H1 (cell line): ENCODE results near the gene GLG1. TPM values are rescaled to one million over a fixed set of nuclear protein-coding genes. Genes with fewer than 3 reads are reported as not detected.

ENCODE experiments used
- CTCF ChIA-PET: fragments of 300-600 bp; sonication (Branson Sonifier 250); formaldehyde crosslinking; loops from one replicate; lab custom pipeline; 2021; ENCODE audit not compliant: partially characterized antibody; lab: Charles Lee
- POLR2A ChIA-PET: fragments of 300-600 bp; sonication (Branson Sonifier 250); formaldehyde crosslinking; loops from one replicate; lab custom pipeline; 2021; ENCODE audit warnings: inconsistent platforms; ENCODE audit not compliant: partially characterized antibody; lab: Charles Lee
- DNase-seq, 2 experiments: peaks; one replicate each; pipeline versions ENCODE4 v3.0.0 to v3.0.0-alpha.2; 2010 to 2022; ENCODE audit warnings: low spot score in 2 of 2, low read depth in 1 of 2, mixed read lengths in 1 of 2
- FAIRE-seq: peaks from 2 replicates; lab custom pipeline; 2011; peaks lifted over from hg19 to GRCh38; lab: Jason Lieb, UNC
- H2AFZ ChIP-seq: 2 replicates; pipeline ENCODE4 v1.8.1; 2012; ENCODE audit warnings: low read length, inconsistent platforms
- H2AK5ac ChIP-seq: 2 replicates; pipeline ENCODE4 v1.6.1; 2013; ENCODE audit warnings: low read depth, low read length
- H2BK120ac ChIP-seq: replicated peaks from 2 replicates; pipeline ENCODE3; 2013; ENCODE audit warnings: low read depth, low read length, inconsistent platforms
- H2BK12ac ChIP-seq: 2 replicates; pipeline ENCODE4 v1.6.1; 2013; ENCODE audit warnings: low read depth, low read length
- H2BK15ac ChIP-seq: 2 replicates; pipeline ENCODE4 v1.6.1; 2013; ENCODE audit warnings: low read length
- H2BK20ac ChIP-seq: 2 replicates; pipeline ENCODE4 v1.6.1; 2013; ENCODE audit warnings: low read length
- H2BK5ac ChIP-seq: 2 replicates; pipeline ENCODE4 v1.6.1; 2013; ENCODE audit warnings: low read depth, low read length
- H3K14ac ChIP-seq: 2 replicates; pipeline ENCODE4 v1.6.1; 2013; ENCODE audit warnings: inconsistent platforms; ENCODE audit not compliant: insufficient read length
- H3K18ac ChIP-seq: 2 replicates; pipeline ENCODE4 v1.6.1; 2013; ENCODE audit warnings: low read length; ENCODE audit errors: extremely low read depth
- H3K23ac ChIP-seq: 2 replicates; pipeline ENCODE4 v1.6.1; 2013; ENCODE audit warnings: inconsistent platforms; ENCODE audit not compliant: insufficient read length
- H3K23me2 ChIP-seq: 2 replicates; pipeline ENCODE4 v1.6.1; 2013; ENCODE audit warnings: low read depth, low read length
- H3K27ac ChIP-seq: 2 replicates; pipeline ENCODE4 v1.6.1; 2011; ENCODE audit warnings: low read depth, low read length, inconsistent platforms
- H3K27me3 ChIP-seq, 4 experiments: replicated peaks in 1 of 4; 1 replicate in 1 of 4; 2 replicates in 3 of 4; pipeline versions ENCODE4 v1.6.1 to v1.8.1; 2011 to 2013; ENCODE audit warnings: low read length in 3 of 4, mild to moderate bottlenecking in 3 of 4, inconsistent platforms in 2 of 4, mixed read lengths in 2 of 4, moderate library complexity in 1 of 4; ENCODE audit not compliant: control insufficient read depth in 3 of 4, insufficient read depth in 3 of 4; ENCODE audit errors: extremely low read depth in 1 of 4
- H3K36me3 ChIP-seq, 4 experiments: 2 replicates each; pipeline versions ENCODE4 v1.6.1 to v1.8.1; 2011 to 2013; ENCODE audit warnings: mild to moderate bottlenecking in 4 of 4, low read length in 3 of 4, moderate library complexity in 2 of 4, control low read depth in 1 of 4, inconsistent platforms in 1 of 4; ENCODE audit not compliant: insufficient read depth in 4 of 4, control insufficient read depth in 2 of 4
- H3K4ac ChIP-seq: replicated peaks from 2 replicates; pipeline ENCODE3; 2013; ENCODE audit warnings: low read length, low read depth, mixed read lengths, inconsistent platforms; ENCODE audit not compliant: insufficient read length
- H3K4me1 ChIP-seq, 4 experiments: replicated peaks in 1 of 4; 1 replicate in 1 of 4; 2 replicates in 3 of 4; pipeline versions ENCODE4 v1.6.1 to v1.8.1; 2011 to 2013; ENCODE audit warnings: low read length in 3 of 4, inconsistent platforms in 2 of 4, mixed read lengths in 1 of 4; ENCODE audit not compliant: insufficient read depth in 4 of 4, control insufficient read depth in 3 of 4
- H3K4me2 ChIP-seq, 2 experiments: 2 replicates each; pipeline versions ENCODE4 v1.6.1 to v1.8.1; 2011 to 2013; ENCODE audit warnings: low read depth in 2 of 2, low read length in 2 of 2, control low read depth in 1 of 2, inconsistent platforms in 1 of 2, mild to moderate bottlenecking in 1 of 2; ENCODE audit not compliant: insufficient read depth in 1 of 2
- H3K4me3 ChIP-seq, 4 experiments: fragments of 200-600, 300-600 bp in 1 of 4; sonication (generic), shearing (Covaris generic), sonication (Bioruptor Twin) in 1 of 4; 2 replicates each; pipeline versions ENCODE4 v1.5.1 to v1.8.1; 2011 to 2016; ENCODE audit warnings: low read length in 4 of 4, low read depth in 3 of 4, control low read depth in 2 of 4, inconsistent platforms in 2 of 4, mild to moderate bottlenecking in 2 of 4, mixed read lengths in 1 of 4, moderate library complexity in 1 of 4; ENCODE audit not compliant: insufficient read depth in 2 of 4; ENCODE audit errors: extremely low read depth in 1 of 4
- H3K56ac ChIP-seq: replicated peaks from 2 replicates; pipeline ENCODE3; 2013; ENCODE audit warnings: low read depth, mild to moderate bottlenecking, mixed read lengths, low read length, inconsistent platforms; ENCODE audit not compliant: insufficient read length
- H3K79me1 ChIP-seq: 2 replicates; pipeline ENCODE4 v1.6.1; 2013; ENCODE audit warnings: low read depth, low read length, control low read depth
- H3K79me2 ChIP-seq, 2 experiments: 2 replicates each; pipeline versions ENCODE4 v1.6.1 to v1.8.1; 2012 to 2013; ENCODE audit warnings: low read length in 2 of 2, mild to moderate bottlenecking in 2 of 2, inconsistent platforms in 1 of 2; ENCODE audit not compliant: insufficient read depth in 2 of 2, control insufficient read depth in 1 of 2
- H3K9ac ChIP-seq, 4 experiments: replicated peaks in 1 of 4; 1 replicate in 1 of 4; 2 replicates in 3 of 4; pipeline versions ENCODE4 v1.6.1 to v1.8.1; 2011 to 2013; ENCODE audit warnings: low read depth in 3 of 4, low read length in 3 of 4, control low read depth in 2 of 4, mild to moderate bottlenecking in 2 of 4, moderate library complexity in 2 of 4, inconsistent platforms in 1 of 4; ENCODE audit errors: extremely low read depth in 1 of 4
- H3K9me3 ChIP-seq, 2 experiments: 2 replicates each; pipeline versions ENCODE4 v1.6.1 to v1.8.1; 2012 to 2013; ENCODE audit warnings: mild to moderate bottlenecking in 2 of 2, moderate library complexity in 2 of 2, control low read depth in 1 of 2, inconsistent platforms in 1 of 2, low read depth in 1 of 2, low read length in 1 of 2, mixed read lengths in 1 of 2; ENCODE audit not compliant: insufficient read depth in 2 of 2
- H4K20me1 ChIP-seq, 2 experiments: replicated peaks in 1 of 2; 2 replicates each; pipeline versions ENCODE3 to v1.8.1; 2011 to 2013; ENCODE audit warnings: inconsistent platforms in 2 of 2, low read length in 2 of 2, mild to moderate bottlenecking in 1 of 2; ENCODE audit not compliant: insufficient read depth in 2 of 2, control insufficient read depth in 1 of 2
- H4K5ac ChIP-seq: 2 replicates; pipeline ENCODE4 v1.6.1; 2013; ENCODE audit warnings: low read length, low read depth, mixed read lengths, inconsistent platforms; ENCODE audit not compliant: insufficient read length
- H4K8ac ChIP-seq: 2 replicates; pipeline ENCODE4 v1.8.0; 2013; ENCODE audit warnings: mild to moderate bottlenecking, moderate library complexity, low read length, inconsistent platforms; ENCODE audit not compliant: insufficient read depth; ENCODE audit errors: extremely low read depth
- H4K91ac ChIP-seq: replicated peaks from 2 replicates; pipeline ENCODE3; 2013; ENCODE audit warnings: low read length, mixed read lengths, inconsistent platforms; ENCODE audit not compliant: insufficient read length
- CBX8 ChIP-seq: fragments of 300-800, 300-1000 bp; sonication (generic); IDR thresholded peaks from 2 replicates; pipeline ENCODE4 v1.7.1; 2016; ENCODE audit warnings: low read depth, low read length, borderline replicate concordance
- CEBPB ChIP-seq: IDR thresholded peaks from 2 replicates; pipeline ENCODE4 v1.6.1; 2012; ENCODE audit warnings: low read depth, low read length
- FOSL1 ChIP-seq: IDR thresholded peaks from 2 replicates; pipeline ENCODE4 v1.6.1; 2011; ENCODE audit warnings: mild to moderate bottlenecking, low read depth, low read length, moderate library complexity; ENCODE audit not compliant: insufficient read depth
- HDAC6 ChIP-seq: IDR thresholded peaks from one replicate; pipeline ENCODE4 v1.7.1; 2012; ENCODE audit warnings: low read depth, mild to moderate bottlenecking, inconsistent platforms, low read length, moderate library complexity
- WGBS, 2 experiments: shearing (Covaris generic) in 1 of 2; methylation state at CpG; one replicate each; pipeline versions ENCODE4 v1.1.6 to v1.1.7; 2013 to 2015; ENCODE audit warnings: low lambda C conversion rate in 2 of 2, mixed read lengths in 2 of 2, inconsistent platforms in 1 of 2, low coverage in 1 of 2, missing lambda C conversion rate in 1 of 2; ENCODE audit not compliant: insufficient replicate concordance in 2 of 2, insufficient coverage in 1 of 2, insufficient read length in 1 of 2; ENCODE audit errors: extremely low coverage in 1 of 2, missing lambda C conversion rate in 1 of 2; 5-methylcytosine and 5-hydroxymethylcytosine counted together
- polyA plus RNA-seq, 7 experiments: library from polyadenylated mRNA; depleted of rRNA in 3 of 7; stranded (reverse) in 5 of 7; unstranded in 2 of 7; fragments of >200 nt in 5 of 7; fragments of 200-250 nt in 2 of 7; gene quantifications; 1 replicate in 5 of 7; 2 replicates in 1 of 7; 4 replicates in 1 of 7; pipeline versions ENCODE4 v1.2.1 to v1.2.3, GENCODE V29; 2011 to 2013; ENCODE audit warnings: missing spikeins in 2 of 7, mixed read lengths in 2 of 7
- total RNA-seq: library from RNA; stranded (reverse); fragmentation: NEBNext Ultra II Directional; extraction: Animal tissue kit (Norgen Biotek cat#: 25700); gene quantifications from 2 replicates; pipeline ENCODE4 v1.2.1, GENCODE V29; 2021
- TF ChIP-seq, protein P1 (sequence below): IDR thresholded peaks from 2 replicates; pipeline ENCODE4 v1.6.1; 2012; ENCODE audit warnings: inconsistent platforms

Gene GLG1
- total and polyA plus RNA-seq, 2 of the 8 experiments (the other 6 are each of a cell fraction or from before 2014, with no cell fraction given), result 53.4 to 139 TPM

DNA sequence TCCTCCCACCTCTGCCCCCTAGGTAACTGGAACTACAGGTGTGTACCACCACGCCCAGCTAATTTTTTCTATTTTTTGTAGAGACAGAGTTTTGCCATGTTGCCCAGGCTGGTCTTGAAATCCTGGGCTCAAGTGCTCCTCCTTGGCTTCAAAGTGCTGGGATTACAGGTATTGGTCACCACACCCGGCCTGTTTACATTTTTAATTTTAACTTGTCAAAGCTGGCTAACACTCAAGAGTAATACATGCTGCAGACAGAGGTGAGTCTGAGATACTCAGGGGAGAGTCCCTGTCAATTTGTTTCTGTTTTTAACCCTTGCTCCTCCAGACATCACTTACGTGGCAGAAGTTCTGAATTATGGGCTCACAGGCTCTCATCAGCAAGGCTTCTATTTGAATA lies 134.9 kb downstream of the GLG1 start:
- no peak overlapping the region for H3K4me3 ChIP-seq
- H3K79me1 ChIP-seq, result no peaks in the 10 kb centered on the region
- no peak overlapping the region for H3K9ac ChIP-seq
- H3K14ac ChIP-seq, result no peak overlapping the region
- WGBS, 2 experiments, result 85% methylated on average over 3 of the region's 3 CpGs; no CpG with 5 or more reads in 1 of the 2 experiments
- H2BK120ac ChIP-seq, result no peak overlapping the region
- H3K4ac ChIP-seq, result no peak overlapping the region
- H3K9me3 ChIP-seq, result no peaks in the 10 kb centered on the region
- H2AFZ ChIP-seq, result no peak overlapping the region
- H3K23ac ChIP-seq, result no peak overlapping the region
- ChIA-PET POLR2A (no interaction called here), CTCF (interaction anchor here (1.1 to 1.3 kb wide), 2 partner anchors 20 to 162 kb away, joined by 3 to 4 read pairs; no protein-coding TSS in a partner anchor)
- H4K91ac ChIP-seq, result no peak overlapping the region
- H3K56ac ChIP-seq, result no peak overlapping the region
- H3K36me3 ChIP-seq, result peaks cover 15 to 66% (median 58%) of the 10 kb centered on the region in 4 experiments
- H3K4me2 ChIP-seq, result no peak overlapping the region
- no peak overlapping the region for H2AK5ac ChIP-seq
- H3K4me1 ChIP-seq, result no peaks in the 10 kb centered on the region
- no peaks in the 10 kb centered on the region for H3K79me2 ChIP-seq
- H4K20me1 ChIP-seq, result no peaks in the 10 kb centered on the region
- FAIRE-seq (no peak), DNase-seq (no peak)
- no peak overlapping the region for H3K27ac ChIP-seq
- H2BK20ac ChIP-seq, result no peak overlapping the region
- H3K18ac ChIP-seq, result no peak overlapping the region
- H3K27me3 ChIP-seq, result no peaks in the 10 kb centered on the region
- TF ChIP-seq, protein P1, sequence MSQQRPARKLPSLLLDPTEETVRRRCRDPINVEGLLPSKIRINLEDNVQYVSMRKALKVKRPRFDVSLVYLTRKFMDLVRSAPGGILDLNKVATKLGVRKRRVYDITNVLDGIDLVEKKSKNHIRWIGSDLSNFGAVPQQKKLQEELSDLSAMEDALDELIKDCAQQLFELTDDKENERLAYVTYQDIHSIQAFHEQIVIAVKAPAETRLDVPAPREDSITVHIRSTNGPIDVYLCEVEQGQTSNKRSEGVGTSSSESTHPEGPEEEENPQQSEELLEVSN, result no peak
- no peak for TF ChIP-seq FOSL1
- TF ChIP-seq CBX8, result no peak
- TF ChIP-seq CEBPB, result no peak
- TF ChIP-seq HDAC6, result no peak
- no peak overlapping the region for H2BK15ac ChIP-seq
- H2BK12ac ChIP-seq, result no peak overlapping the region
- H4K5ac ChIP-seq, result no peak overlapping the region
- H4K8ac ChIP-seq, result no peak overlapping the region
- no peak overlapping the region for H2BK5ac ChIP-seq
- no peaks in the 10 kb centered on the region for H3K23me2 ChIP-seq
